Measurements from ENCODE around the gene ANXA8L1.
"Not testable (repeated sequence)": the region's sequence is repeated elsewhere in the genome, so short reads cannot be mapped to it uniquely, and the experiment has no call there.

ANXA8L1 gene, protein sequence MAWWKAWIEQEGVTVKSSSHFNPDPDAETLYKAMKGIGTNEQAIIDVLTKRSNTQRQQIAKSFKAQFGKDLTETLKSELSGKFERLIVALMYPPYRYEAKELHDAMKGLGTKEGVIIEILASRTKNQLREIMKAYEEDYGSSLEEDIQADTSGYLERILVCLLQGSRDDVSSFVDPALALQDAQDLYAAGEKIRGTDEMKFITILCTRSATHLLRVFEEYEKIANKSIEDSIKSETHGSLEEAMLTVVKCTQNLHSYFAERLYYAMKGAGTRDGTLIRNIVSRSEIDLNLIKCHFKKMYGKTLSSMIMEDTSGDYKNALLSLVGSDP

DNA sequence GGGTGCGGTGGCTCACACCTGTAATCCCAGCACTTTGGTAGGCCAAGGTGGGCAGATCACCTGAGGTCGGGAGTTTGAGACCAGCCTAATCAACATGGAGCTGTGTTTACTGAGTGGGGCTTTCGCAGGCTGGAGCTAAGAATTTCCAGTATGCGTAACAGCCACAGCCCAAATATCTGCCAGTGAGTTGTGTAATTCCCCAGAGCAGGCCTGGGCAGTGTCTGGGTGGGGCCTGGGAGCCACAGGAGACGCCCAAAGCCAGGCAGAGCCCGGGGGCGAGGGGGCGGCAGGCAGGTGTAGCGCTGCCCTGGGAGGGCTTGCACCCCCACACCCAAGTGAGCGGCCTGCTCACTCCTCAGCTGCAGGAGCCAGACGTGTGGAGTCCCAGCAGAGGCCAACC is at the start of gene ANXA8L1:
ANXA8L1 (plus strand) TSS at position 371 of the 400 bp plus-strand sequence. CDS start 76 bp downstream, outside the sequence.
- not testable (repeated sequence) for H3K4me3 ChIP-seq (ENCODE audit: low read length); H3K27ac ChIP-seq (ENCODE audit: low read length); H3K36me3 ChIP-seq (ENCODE audit: insufficient read depth, low read depth, low read length)

DNA sequence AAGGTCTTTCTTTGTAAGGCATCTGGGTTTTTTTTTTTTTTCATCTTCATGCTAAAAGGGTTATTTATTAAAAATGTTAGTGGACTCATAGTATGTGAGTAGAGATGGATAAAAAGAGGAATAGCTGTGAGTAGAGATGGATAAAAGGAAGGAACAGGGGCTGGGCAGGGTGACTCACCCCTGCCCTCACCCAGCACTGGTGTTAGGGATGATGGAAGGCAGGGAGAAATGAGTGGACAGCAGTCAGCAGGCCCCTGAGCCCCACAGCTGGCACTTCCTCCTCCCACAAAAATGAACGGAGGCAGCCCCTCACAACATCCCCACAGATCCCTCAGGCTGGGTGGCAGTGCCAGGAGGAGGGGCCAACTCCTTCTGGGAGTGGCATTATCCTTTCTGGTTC is 49.5 kb upstream of the ANXA8L1 start:
- no peak overlapping the region for H3K4me3 ChIP-seq (ENCODE audit: low read length)
- H3K27me3 ChIP-seq (ENCODE audit: insufficient read depth, low read length) = peaks cover 3% of the 10 kb centered on the region; the same call in 1 of the 2 replicates
- H3K36me3 ChIP-seq (ENCODE audit: insufficient read depth, low read depth, low read length) = no peaks in the 10 kb centered on the region
- H3K9ac ChIP-seq (ENCODE audit: low read depth, low read length) = no peak overlapping the region
- no peaks in the 10 kb centered on the region for H3K9me3 ChIP-seq (ENCODE audit: insufficient read depth, low read depth, low read length)
- no peak overlapping the region for H3K27ac ChIP-seq (ENCODE audit: low read length)
- no peaks in the 10 kb centered on the region for H3K4me1 ChIP-seq (ENCODE audit: insufficient read depth, low read length)

More for the DNA sequence above, at the start of gene ANXA8L1:
- H3K27me3 ChIP-seq (ENCODE audit: insufficient read depth, low read length); H3K9ac ChIP-seq (ENCODE audit: low read depth, low read length); H3K9me3 ChIP-seq (ENCODE audit: insufficient read depth, low read depth, low read length); H3K4me1 ChIP-seq (ENCODE audit: insufficient read depth, low read length): not testable (repeated sequence)

DNA sequence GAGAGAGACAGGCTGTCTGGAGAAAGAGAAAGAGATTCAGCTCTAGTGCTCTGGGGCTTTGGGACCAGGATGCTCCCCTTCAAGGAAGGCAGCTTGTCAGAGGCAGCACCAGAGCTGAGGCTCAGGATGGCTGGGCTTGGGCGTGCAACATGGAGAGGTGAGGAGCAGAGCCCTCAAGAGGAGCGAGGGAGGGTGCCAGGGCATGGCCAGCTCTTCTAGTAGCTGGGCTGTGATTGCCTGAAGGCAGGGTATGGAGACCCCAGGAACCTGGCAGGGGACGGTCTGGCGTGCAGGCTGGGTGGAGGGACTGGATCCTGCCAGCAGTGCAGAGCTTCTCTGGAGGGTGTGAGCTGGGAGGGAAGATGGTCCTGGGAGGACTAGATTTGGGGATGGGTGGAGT is 48.6 kb upstream of the ANXA8L1 start:
- H3K4me1 ChIP-seq (ENCODE audit: insufficient read depth, low read length) = no peaks in the 10 kb centered on the region
- no peaks in the 10 kb centered on the region for H3K9me3 ChIP-seq (ENCODE audit: insufficient read depth, low read depth, low read length)
- H3K9ac ChIP-seq (ENCODE audit: low read depth, low read length) = no peak overlapping the region
- H3K36me3 ChIP-seq (ENCODE audit: insufficient read depth, low read depth, low read length) = no peaks in the 10 kb centered on the region
- H3K27me3 ChIP-seq (ENCODE audit: insufficient read depth, low read length) = peaks cover 3% of the 10 kb centered on the region; the same call in 1 of the 2 replicates
- no peak overlapping the region for H3K27ac ChIP-seq (ENCODE audit: low read length)
- H3K4me3 ChIP-seq (ENCODE audit: low read length) = no peak overlapping the region

DNA sequence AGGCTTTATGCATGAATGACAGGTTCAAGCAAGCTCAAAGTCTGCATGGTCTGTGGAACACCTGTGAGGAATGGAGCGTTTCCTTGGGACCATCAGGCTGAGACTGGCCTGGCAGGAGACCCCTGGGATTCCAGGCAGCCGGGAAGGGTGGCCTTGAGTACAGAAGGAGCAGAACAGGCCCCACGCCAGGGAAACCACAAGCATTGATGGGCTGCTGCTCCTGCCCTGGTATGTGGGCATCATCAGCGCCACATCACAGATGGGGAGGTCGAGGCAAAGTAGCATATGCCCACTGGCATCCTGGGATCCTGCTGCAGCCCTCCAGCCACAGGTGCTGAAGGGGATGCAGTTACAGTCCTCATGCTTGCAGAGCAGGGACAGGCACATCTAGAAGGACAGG is 47.9 kb upstream of the ANXA8L1 start:
- Histone ChIP-seq H3K4me3 (ENCODE audit: low read length) (no peak overlapping the region), H3K9me3 (ENCODE audit: insufficient read depth, low read depth, low read length) (no peaks in the 10 kb centered on the region), H3K27me3 (ENCODE audit: insufficient read depth, low read length) (peaks cover 3% of the 10 kb centered on the region; the same call in 1 of the 2 replicates), H3K36me3 (ENCODE audit: insufficient read depth, low read depth, low read length) (no peaks in the 10 kb centered on the region), H3K4me1 (ENCODE audit: insufficient read depth, low read length) (no peaks in the 10 kb centered on the region), H3K9ac (ENCODE audit: low read depth, low read length) (no peak overlapping the region), H3K27ac (ENCODE audit: low read length) (no peak overlapping the region)

DNA sequence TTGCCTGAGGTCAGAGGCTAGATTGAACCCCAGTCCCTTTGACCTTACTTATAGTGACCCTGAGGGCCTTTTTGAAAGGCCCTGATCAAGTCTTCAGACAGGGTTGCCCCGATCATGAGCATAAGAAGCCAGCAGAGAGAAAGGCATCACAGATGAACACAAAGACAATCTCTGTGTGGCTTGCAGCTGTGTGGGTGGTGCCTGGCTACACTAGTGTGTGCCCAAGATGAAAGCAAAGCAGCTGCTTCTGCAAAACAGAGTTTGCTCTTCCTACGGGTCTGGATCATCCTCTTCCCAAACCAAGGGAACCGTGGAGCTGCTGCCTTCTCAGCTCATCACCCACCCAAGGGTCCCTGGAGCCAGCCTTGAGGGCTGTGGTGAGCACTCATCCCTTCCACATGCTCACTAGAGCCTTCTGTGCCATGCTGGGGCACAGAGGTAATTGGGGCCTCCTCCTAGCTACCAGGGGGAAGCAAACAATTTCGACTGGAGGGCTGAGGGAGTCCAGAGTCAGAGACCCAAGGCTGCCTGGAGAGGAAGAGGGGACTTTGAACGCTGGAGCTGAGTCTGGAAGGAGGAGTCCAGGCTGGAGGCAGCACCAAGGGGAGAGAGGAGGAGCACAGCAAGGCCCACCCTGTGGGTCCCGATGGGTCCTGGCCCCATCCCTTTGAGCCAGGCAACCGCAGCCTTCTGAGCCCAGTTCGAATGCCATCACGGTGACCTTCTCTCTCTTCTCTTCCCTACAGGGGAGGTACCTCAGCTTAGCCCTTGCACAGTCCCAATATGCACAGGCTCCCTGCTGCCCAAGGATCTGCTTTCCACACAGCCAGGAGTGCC is 46.5 kb upstream of the ANXA8L1 start:
- H3K4me1 ChIP-seq (ENCODE audit: insufficient read depth, low read length) = no peaks in the 10 kb centered on the region
- no peaks in the 10 kb centered on the region for H3K36me3 ChIP-seq (ENCODE audit: insufficient read depth, low read depth, low read length)
- H3K27me3 ChIP-seq (ENCODE audit: insufficient read depth, low read length) = peaks cover 3% of the 10 kb centered on the region; the same call in 1 of the 2 replicates
- H3K4me3 ChIP-seq (ENCODE audit: low read length) = no peak overlapping the region
- no peaks in the 10 kb centered on the region for H3K9me3 ChIP-seq (ENCODE audit: insufficient read depth, low read depth, low read length)
- H3K27ac ChIP-seq (ENCODE audit: low read length) = no peak overlapping the region
- no peak overlapping the region for H3K9ac ChIP-seq (ENCODE audit: low read depth, low read length)

DNA sequence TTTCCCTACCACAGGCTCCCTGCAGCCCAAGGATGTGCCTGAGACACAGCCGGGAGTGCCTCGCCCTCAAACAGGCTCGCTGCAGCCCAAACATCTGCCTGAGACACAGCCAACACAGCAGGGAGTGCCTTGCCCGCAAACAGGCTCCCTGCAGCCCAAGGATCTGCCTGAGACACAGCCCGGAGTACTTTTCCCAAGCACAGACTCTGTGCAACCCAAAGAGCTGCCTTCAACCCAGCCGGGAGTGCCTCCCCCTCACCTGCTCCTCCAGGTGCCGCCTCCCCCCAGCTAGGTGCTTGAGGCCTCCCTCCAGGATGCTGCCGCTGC is 45.9 kb upstream of the ANXA8L1 start:
- H3K4me3 ChIP-seq (ENCODE audit: low read length) = no peak overlapping the region
- H3K27ac ChIP-seq (ENCODE audit: low read length) = no peak overlapping the region
- peaks cover 3% of the 10 kb centered on the region; the same call in 1 of the 2 replicates for H3K27me3 ChIP-seq (ENCODE audit: insufficient read depth, low read length)
- no peaks in the 10 kb centered on the region for H3K9me3 ChIP-seq (ENCODE audit: insufficient read depth, low read depth, low read length)
- H3K4me1 ChIP-seq (ENCODE audit: insufficient read depth, low read length) = no peaks in the 10 kb centered on the region
- H3K9ac ChIP-seq (ENCODE audit: low read depth, low read length) = no peak overlapping the region
- H3K36me3 ChIP-seq (ENCODE audit: insufficient read depth, low read depth, low read length) = no peaks in the 10 kb centered on the region

DNA sequence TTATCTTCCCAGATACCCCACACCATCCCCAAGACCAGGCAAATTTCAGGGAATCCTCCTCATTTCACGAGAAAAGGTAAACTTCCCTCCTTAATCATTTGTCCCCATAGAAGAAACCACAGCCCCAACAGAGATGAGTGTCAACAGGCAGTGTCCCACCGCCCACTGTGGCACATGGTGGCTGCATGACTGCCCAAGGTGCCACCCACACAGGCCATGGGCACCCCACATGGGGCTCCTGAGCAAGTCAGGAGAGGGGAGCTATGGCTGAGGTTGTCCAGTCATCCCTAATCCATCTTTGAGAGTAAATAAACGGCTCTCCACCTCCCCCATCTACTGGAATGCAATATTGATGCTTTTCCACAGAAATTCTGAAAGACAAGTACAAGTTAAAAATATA is 44.7 kb upstream of the ANXA8L1 start:
- Histone ChIP-seq H3K27me3 (ENCODE audit: insufficient read depth, low read length) (peaks cover 3% of the 10 kb centered on the region; the same call in 1 of the 2 replicates), H3K4me1 (ENCODE audit: insufficient read depth, low read length) (no peaks in the 10 kb centered on the region), H3K27ac (ENCODE audit: low read length) (no peak overlapping the region)

DNA sequence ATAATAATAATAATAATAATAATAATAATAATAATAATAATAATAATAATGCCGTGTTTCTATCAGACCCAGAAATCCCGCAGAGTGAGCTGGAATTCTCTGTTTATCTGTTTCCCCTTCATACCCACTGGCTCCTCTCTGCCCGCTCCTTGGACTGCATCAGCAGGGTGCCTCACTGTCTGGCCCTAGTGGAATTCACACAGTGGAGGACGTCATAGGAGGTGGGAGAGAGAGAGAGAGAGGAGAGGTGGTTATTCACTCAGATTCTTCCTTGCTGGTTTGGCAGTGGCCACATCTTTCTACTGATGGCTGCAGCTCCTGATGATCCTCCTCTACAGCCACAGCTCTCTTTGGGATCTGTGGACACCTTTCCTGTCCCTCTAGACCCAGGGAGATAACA is 10.1 kb upstream of the ANXA8L1 start:
- H3K27me3 ChIP-seq (ENCODE audit: insufficient read depth, low read length); H3K27ac ChIP-seq (ENCODE audit: low read length); H3K4me1 ChIP-seq (ENCODE audit: insufficient read depth, low read length); H3K36me3 ChIP-seq (ENCODE audit: insufficient read depth, low read depth, low read length); H3K9me3 ChIP-seq (ENCODE audit: insufficient read depth, low read depth, low read length); H3K9ac ChIP-seq (ENCODE audit: low read depth, low read length); H3K4me3 ChIP-seq (ENCODE audit: low read length): not testable (repeated sequence)

More for the DNA sequence above, 44.7 kb upstream of the ANXA8L1 start:
- H3K4me3 ChIP-seq (ENCODE audit: low read length) = no peak overlapping the region
- H3K9ac ChIP-seq (ENCODE audit: low read depth, low read length) = no peak overlapping the region
- no peaks in the 10 kb centered on the region for H3K36me3 ChIP-seq (ENCODE audit: insufficient read depth, low read depth, low read length)
- no peaks in the 10 kb centered on the region for H3K9me3 ChIP-seq (ENCODE audit: insufficient read depth, low read depth, low read length)

DNA sequence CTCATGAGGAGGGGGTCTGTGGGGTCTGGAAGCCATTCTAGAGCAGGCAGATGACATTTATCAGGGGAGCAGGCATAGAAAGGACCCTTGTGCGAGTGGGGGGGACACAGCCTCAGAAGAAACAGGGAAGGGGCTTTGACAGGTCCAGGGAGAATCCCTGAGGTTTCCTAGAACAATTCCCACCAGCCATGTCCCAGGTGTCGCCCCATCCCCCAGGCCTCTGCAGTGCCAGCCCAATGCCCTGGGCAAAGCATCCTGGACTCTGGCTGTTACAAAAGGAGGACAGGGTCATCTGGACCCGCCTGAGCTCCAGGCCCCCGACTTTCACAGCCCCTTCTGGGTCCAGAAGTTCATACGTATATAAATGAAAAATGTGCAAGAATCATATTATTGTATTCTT is 8.4 kb upstream of the ANXA8L1 start:
- H3K4me1 ChIP-seq (ENCODE audit: insufficient read depth, low read length); H3K9me3 ChIP-seq (ENCODE audit: insufficient read depth, low read depth, low read length); H3K36me3 ChIP-seq (ENCODE audit: insufficient read depth, low read depth, low read length); H3K27ac ChIP-seq (ENCODE audit: low read length); H3K9ac ChIP-seq (ENCODE audit: low read depth, low read length); H3K27me3 ChIP-seq (ENCODE audit: insufficient read depth, low read length); H3K4me3 ChIP-seq (ENCODE audit: low read length): not testable (repeated sequence)

DNA sequence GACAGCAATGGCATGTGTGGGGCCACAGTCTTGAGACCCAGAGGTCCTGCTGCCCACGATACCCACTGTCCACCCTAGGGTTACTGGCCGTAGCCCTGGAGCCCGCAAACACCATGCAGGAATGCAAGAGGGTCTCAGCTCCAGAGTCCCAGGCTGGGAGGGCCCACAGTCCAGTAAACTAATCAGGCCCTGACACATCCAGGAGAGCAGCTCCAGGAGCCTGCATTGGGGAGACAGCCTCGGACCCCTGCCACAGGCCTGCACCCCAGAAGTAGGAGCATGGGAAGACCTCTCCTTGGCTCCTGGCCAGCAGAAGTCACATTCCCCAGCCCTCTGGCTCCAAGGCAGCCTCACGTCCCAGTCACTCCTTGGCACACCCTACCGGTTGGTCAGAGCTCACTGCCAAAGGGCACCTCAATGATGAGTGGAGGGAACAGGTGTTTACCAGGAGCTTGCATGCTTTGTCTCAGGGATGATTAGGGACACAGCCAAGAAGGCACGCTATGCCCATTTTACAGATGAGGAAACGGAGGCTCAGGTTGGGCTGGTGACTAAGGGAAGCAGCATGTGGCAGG is 7.8 kb upstream of the ANXA8L1 start:
- H3K36me3 ChIP-seq (ENCODE audit: insufficient read depth, low read depth, low read length); H3K9ac ChIP-seq (ENCODE audit: low read depth, low read length); H3K4me1 ChIP-seq (ENCODE audit: insufficient read depth, low read length); H3K27me3 ChIP-seq (ENCODE audit: insufficient read depth, low read length); H3K9me3 ChIP-seq (ENCODE audit: insufficient read depth, low read depth, low read length); H3K27ac ChIP-seq (ENCODE audit: low read length); H3K4me3 ChIP-seq (ENCODE audit: low read length): not testable (repeated sequence)

DNA sequence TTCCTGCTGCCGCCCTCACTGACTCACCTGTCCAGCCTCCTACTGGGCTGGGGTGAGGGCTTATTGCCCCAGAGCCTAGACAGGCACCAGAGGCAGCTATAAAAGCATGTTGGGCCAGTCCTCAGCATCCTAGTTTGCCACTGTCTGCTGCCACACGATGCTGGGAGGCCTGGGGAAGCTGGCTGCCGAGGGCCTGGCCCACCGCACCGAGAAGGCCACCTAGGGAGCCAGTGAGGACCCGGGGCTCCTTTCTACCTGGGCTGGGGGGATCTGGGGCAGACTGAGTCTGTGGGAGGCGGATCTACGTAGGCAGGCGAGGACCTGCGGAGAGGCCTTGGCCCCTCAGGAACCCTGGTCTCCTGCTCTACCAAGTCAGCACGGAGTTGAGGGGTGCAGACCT is 6.6 kb upstream of the ANXA8L1 start:
- H3K27me3 ChIP-seq (ENCODE audit: insufficient read depth, low read length); H3K27ac ChIP-seq (ENCODE audit: low read length); H3K4me1 ChIP-seq (ENCODE audit: insufficient read depth, low read length); H3K9ac ChIP-seq (ENCODE audit: low read depth, low read length); H3K9me3 ChIP-seq (ENCODE audit: insufficient read depth, low read depth, low read length); H3K36me3 ChIP-seq (ENCODE audit: insufficient read depth, low read depth, low read length); H3K4me3 ChIP-seq (ENCODE audit: low read length): not testable (repeated sequence)

DNA sequence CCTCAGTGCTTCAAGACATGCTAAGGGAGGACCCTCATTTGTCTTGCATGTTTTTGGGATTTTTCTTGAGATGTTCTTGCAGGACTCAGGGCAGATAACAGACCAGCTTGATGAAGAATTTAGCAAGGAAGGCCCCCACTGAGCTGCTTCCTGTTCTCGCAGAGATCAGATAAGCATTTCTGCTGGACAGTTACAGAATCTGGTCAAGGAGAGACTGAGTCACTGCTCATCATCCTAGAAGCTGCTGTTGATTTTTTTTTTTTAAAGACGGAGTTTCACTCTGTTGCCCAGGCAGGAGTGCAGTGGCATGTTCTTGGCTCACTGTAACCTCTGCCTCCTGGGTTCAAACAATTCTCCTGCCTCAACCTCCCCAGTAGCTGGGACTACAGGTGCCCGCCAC is 1.2 kb upstream of the ANXA8L1 start:
- H3K27ac ChIP-seq (ENCODE audit: low read length); H3K36me3 ChIP-seq (ENCODE audit: insufficient read depth, low read depth, low read length); H3K4me1 ChIP-seq (ENCODE audit: insufficient read depth, low read length); H3K9ac ChIP-seq (ENCODE audit: low read depth, low read length); H3K4me3 ChIP-seq (ENCODE audit: low read length); H3K27me3 ChIP-seq (ENCODE audit: insufficient read depth, low read length); H3K9me3 ChIP-seq (ENCODE audit: insufficient read depth, low read depth, low read length): not testable (repeated sequence)

Measured in iPS-20b (cell line).